GM23338 (cell line): Measurements from ENCODE around the gene DSCAML1.

Experiments used
- CREB1 ChIP-seq: fragments of 250-450 bp; sonication (Bioruptor Pico); IDR thresholded peaks from 2 replicates; pipeline ENCODE4 v1.5.0; 2020; ENCODE audit warnings: low read depth, mild to moderate bottlenecking, moderate library complexity
- CTCF ChIP-seq, 2 experiments: fragments of 200-600 bp in 1 of 2; sonication (generic) in 1 of 2; conservative IDR thresholded peaks; 2 replicates each; pipeline versions ENCODE4 v1.5.1 to v1.6.1; 2016 to 2017; ENCODE audit warnings: antibody characterized with exemption in 2 of 2, low read depth in 2 of 2, mild to moderate bottlenecking in 2 of 2, moderate library complexity in 1 of 2
- EZH2 ChIP-seq: fragments of 200-600 bp; sonication (generic); IDR thresholded peaks from one replicate; pipeline ENCODE4 v1.8.0; 2017; ENCODE audit warnings: antibody characterized with exemption, mild to moderate bottlenecking, low read depth; ENCODE audit not compliant: unreplicated experiment
- EZH2phosphoT487 ChIP-seq: fragments of 200-600 bp; sonication (generic); IDR thresholded peaks from one replicate; pipeline ENCODE4 v1.8.1; 2018; ENCODE audit warnings: antibody characterized with exemption; ENCODE audit not compliant: unreplicated experiment
- JUNB ChIP-seq: IDR thresholded peaks from one replicate; pipeline ENCODE4 v1.6.1; 2016; ENCODE audit warnings: antibody characterized with exemption; ENCODE audit not compliant: unreplicated experiment
- NANOG ChIP-seq: IDR thresholded peaks from 2 replicates; pipeline ENCODE4 v1.6.1; 2016; ENCODE audit warnings: antibody characterized with exemption, borderline replicate concordance
- POLR2AphosphoS5 ChIP-seq: IDR thresholded peaks from 2 replicates; pipeline ENCODE4 v1.6.1; 2016; ENCODE audit warnings: antibody characterized with exemption, low read depth
- REST ChIP-seq: IDR thresholded peaks from one replicate; pipeline ENCODE4 v1.6.1; 2018; ENCODE audit warnings: antibody characterized with exemption; ENCODE audit not compliant: unreplicated experiment
- STAT1 ChIP-seq: IDR thresholded peaks from one replicate; pipeline ENCODE4 v1.6.1; 2016; ENCODE audit warnings: antibody characterized with exemption; ENCODE audit not compliant: unreplicated experiment
- ZNF114 ChIP-seq: fragments of 250-450 bp; sonication (Bioruptor Pico); IDR thresholded peaks from 2 replicates; pipeline ENCODE4 v1.5.0; 2020; ENCODE audit warnings: mild to moderate bottlenecking, moderate library complexity
- ZNF331 ChIP-seq: fragments of 250-450 bp; sonication (Bioruptor Pico); IDR thresholded peaks from 2 replicates; pipeline ENCODE4 v1.5.0; 2020; ENCODE audit warnings: low read depth, mild to moderate bottlenecking, moderate library complexity
- ZNF462 ChIP-seq: fragments of 250-450 bp; sonication (Bioruptor Pico); IDR thresholded peaks from 2 replicates; pipeline ENCODE4 v1.5.0; 2020; ENCODE audit warnings: mild to moderate bottlenecking, moderate library complexity

GRCh38 chr11:117523680-117524079 lies 273.3 kb downstream of the DSCAML1 start:
- TF ChIP-seq CTCF (conservative IDR thresholded peaks at IDR 0.05; ENCODE audit: low read depth in 2 of 2) = no peak
- TF ChIP-seq EZH2 = no peak
- TF ChIP-seq EZH2phosphoT487 = no peak
- TF ChIP-seq STAT1 = no peak
- TF ChIP-seq ZNF114 (CRISPR knock-in tag) = no peak
- TF ChIP-seq POLR2AphosphoS5 = no peak
- TF ChIP-seq JUNB = no peak
- TF ChIP-seq REST = no peak
- TF ChIP-seq CREB1 (CRISPR knock-in tag) = no peak
- TF ChIP-seq ZNF331 = no peak
- TF ChIP-seq NANOG = no peak
- no peak for TF ChIP-seq ZNF462 (CRISPR knock-in tag)
